H9 (cell line): ENCODE measurements around the gene PPIP5K1. TPM values are rescaled to one million over a fixed set of nuclear protein-coding genes. Genes with fewer than 3 reads are reported as not detected.

Experiments used
- DNase-seq: peaks from one replicate; pipeline ENCODE4 v3.0.0-alpha.2; 2017
- H2AFZ ChIP-seq: one replicate; pipeline ENCODE4 v1.6.1; 2013; ENCODE audit warnings: mild to moderate bottlenecking, low read length, control low read depth, moderate library complexity
- H2AK5ac ChIP-seq: 2 replicates; pipeline ENCODE4 v1.6.1; 2013; ENCODE audit warnings: low read length, control low read depth, mixed read lengths; ENCODE audit not compliant: insufficient read length
- H2BK120ac ChIP-seq: one replicate; pipeline ENCODE4 v1.6.1; 2013; ENCODE audit warnings: low read depth, mild to moderate bottlenecking, low read length, control low read depth, inconsistent platforms; ENCODE audit not compliant: poor library complexity, severe bottlenecking
- H2BK12ac ChIP-seq: 2 replicates; pipeline ENCODE4 v1.6.1; 2013; ENCODE audit warnings: low read length, control low read depth, mixed read lengths, low read depth; ENCODE audit not compliant: insufficient read length
- H2BK15ac ChIP-seq: 2 replicates; pipeline ENCODE4 v1.6.1; 2013; ENCODE audit warnings: low read depth, low read length, control low read depth
- H2BK20ac ChIP-seq: one replicate; pipeline ENCODE4 v1.6.1; 2013; ENCODE audit warnings: low read depth, mild to moderate bottlenecking, low read length, control low read depth, inconsistent platforms; ENCODE audit not compliant: poor library complexity, severe bottlenecking
- H2BK5ac ChIP-seq: 2 replicates; pipeline ENCODE4 v1.6.1; 2013; ENCODE audit warnings: low read length, control low read depth, mixed read lengths; ENCODE audit not compliant: insufficient read length
- H3K14ac ChIP-seq: 2 replicates; pipeline ENCODE4 v1.6.1; 2013; ENCODE audit warnings: low read length, control low read depth; ENCODE audit not compliant: insufficient read depth
- H3K18ac ChIP-seq: 2 replicates; pipeline ENCODE4 v1.6.1; 2013; ENCODE audit warnings: low read depth, mild to moderate bottlenecking, mixed read lengths, low read length, control low read depth; ENCODE audit not compliant: insufficient read length
- H3K23ac ChIP-seq: 2 replicates; pipeline ENCODE4 v1.6.1; 2013; ENCODE audit warnings: low read length, control low read depth, mixed read lengths, low read depth; ENCODE audit not compliant: insufficient read length
- H3K23me2 ChIP-seq: 2 replicates; pipeline ENCODE4 v1.6.1; 2013; ENCODE audit warnings: low read depth, mild to moderate bottlenecking, mixed read lengths, low read length, control low read depth; ENCODE audit not compliant: insufficient read length, poor library complexity, severe bottlenecking
- H3K27ac ChIP-seq: 2 replicates; pipeline ENCODE4 v1.5.1; 2013; ENCODE audit warnings: low read length, control low read depth, mixed read lengths, low read depth; ENCODE audit not compliant: insufficient read length
- H3K27me3 ChIP-seq: 2 replicates; pipeline ENCODE4 v1.6.1; 2013; ENCODE audit warnings: low read length, control low read depth, inconsistent platforms; ENCODE audit not compliant: insufficient read depth
- H3K4ac ChIP-seq: 2 replicates; pipeline ENCODE4 v1.6.1; 2013; ENCODE audit warnings: low read depth, mild to moderate bottlenecking, control low read depth, inconsistent platforms, low read length, moderate library complexity
- H3K4me1 ChIP-seq: 2 replicates; pipeline ENCODE4 v1.6.1; 2013; ENCODE audit warnings: low read length, control low read depth, inconsistent platforms; ENCODE audit not compliant: insufficient read depth
- H3K4me2 ChIP-seq: 2 replicates; pipeline ENCODE4 v1.6.1; 2013; ENCODE audit warnings: low read length, control low read depth, mixed read lengths; ENCODE audit not compliant: insufficient read length, insufficient read depth
- H3K56ac ChIP-seq: 2 replicates; pipeline ENCODE4 v1.6.1; 2013; ENCODE audit warnings: low read depth, mild to moderate bottlenecking, mixed read lengths, low read length, control low read depth; ENCODE audit not compliant: insufficient read length
- H3K79me1 ChIP-seq: 2 replicates; pipeline ENCODE4 v1.6.1; 2013; ENCODE audit warnings: low read depth, mild to moderate bottlenecking, moderate library complexity, low read length, control low read depth, inconsistent platforms; ENCODE audit not compliant: insufficient read depth, poor library complexity, severe bottlenecking
- H3K79me2 ChIP-seq: 2 replicates; pipeline ENCODE4 v1.6.1; 2013; ENCODE audit warnings: low read length, control low read depth, inconsistent platforms; ENCODE audit not compliant: insufficient read depth
- H3K9ac ChIP-seq: 2 replicates; pipeline ENCODE4 v1.6.1; 2013; ENCODE audit warnings: low read length, control low read depth, mixed read lengths; ENCODE audit not compliant: insufficient read length; ENCODE audit errors: extremely low read depth
- H3K9me3 ChIP-seq: one replicate; pipeline ENCODE4 v1.6.1; 2013; ENCODE audit warnings: low read depth, low read length, inconsistent platforms; ENCODE audit not compliant: control insufficient read depth
- H3T11ph ChIP-seq: one replicate; pipeline ENCODE4 v1.6.1; 2013; ENCODE audit warnings: mild to moderate bottlenecking, low read length, control low read depth, inconsistent platforms
- H4K20me1 ChIP-seq: one replicate; pipeline ENCODE4 v1.6.1; 2013; ENCODE audit not compliant: control insufficient read depth, insufficient read length, insufficient read depth
- H4K5ac ChIP-seq: 2 replicates; pipeline ENCODE4 v1.6.1; 2013; ENCODE audit warnings: low read depth, mild to moderate bottlenecking, mixed read lengths, low read length, control low read depth; ENCODE audit not compliant: insufficient read length
- H4K8ac ChIP-seq: replicated peaks from 2 replicates; pipeline ENCODE4 v1.6.1; 2013; ENCODE audit warnings: low read length, control low read depth, mixed read lengths, low read depth; ENCODE audit not compliant: insufficient read length
- H4K91ac ChIP-seq: 2 replicates; pipeline ENCODE4 v1.6.1; 2013; ENCODE audit warnings: low read depth, mild to moderate bottlenecking, moderate library complexity, mixed read lengths, low read length, control low read depth; ENCODE audit not compliant: insufficient read length
- H3K27ac Mint-ChIP-seq, 3 experiments: 2 replicates in 2 of 3; 3 replicates in 1 of 3; pipeline ENCODE4 v1.8.0; 2020 to 2021; ENCODE audit warnings: mixed read lengths in 3 of 3, mild to moderate bottlenecking in 1 of 3, moderate library complexity in 1 of 3
- H3K27me3 Mint-ChIP-seq: 2 replicates; pipeline ENCODE4 v1.8.0; 2021; ENCODE audit warnings: low read depth, mild to moderate bottlenecking, moderate library complexity, mixed read lengths
- H3K36me3 Mint-ChIP-seq, 3 experiments: 2 replicates in 2 of 3; 3 replicates in 1 of 3; pipeline ENCODE4 v1.8.0; 2020 to 2021; ENCODE audit warnings: low read depth in 3 of 3, mixed read lengths in 3 of 3; ENCODE audit not compliant: insufficient read depth in 1 of 3
- H3K4me1 Mint-ChIP-seq, 2 experiments: 2 replicates each; pipeline ENCODE4 v1.8.0; 2020; ENCODE audit warnings: mixed read lengths in 2 of 2
- H3K4me3 Mint-ChIP-seq, 2 experiments: 2 replicates in 1 of 2; 3 replicates in 1 of 2; pipeline ENCODE4 v1.8.0; 2020 to 2021; ENCODE audit warnings: mild to moderate bottlenecking in 2 of 2, mixed read lengths in 2 of 2, moderate library complexity in 1 of 2
- H3K9me3 Mint-ChIP-seq, 2 experiments: 2 replicates in 1 of 2; 3 replicates in 1 of 2; pipeline ENCODE4 v1.8.0; 2020; ENCODE audit warnings: mild to moderate bottlenecking in 2 of 2, mixed read lengths in 2 of 2, moderate library complexity in 1 of 2
- WGBS: extraction: QIAGEN DNeasy Blood & Tissue Kit; methylation state at CpG from one replicate; pipeline ENCODE4 v1.1.7; 2013; ENCODE audit warnings: missing lambda C conversion rate, low lambda C conversion rate, mixed read lengths; ENCODE audit not compliant: insufficient read length; ENCODE audit errors: extremely low coverage; 5-methylcytosine and 5-hydroxymethylcytosine counted together
- total RNA-seq: library from RNA; stranded (reverse); gene quantifications from 2 replicates; pipeline ENCODE4 v1.2.1, GENCODE V29; 2021
- TF ChIP-seq, protein P1 (sequence below): fragments of 200-600 bp; sonication (generic); conservative IDR thresholded peaks from 3 replicates; pipeline ENCODE4 v1.8.0; 2021; ENCODE audit warnings: antibody characterized with exemption, mild to moderate bottlenecking

The PPIP5K1 gene
- total RNA-seq, 1 experiment from 2014 or later: 28.5 TPM

DNA sequence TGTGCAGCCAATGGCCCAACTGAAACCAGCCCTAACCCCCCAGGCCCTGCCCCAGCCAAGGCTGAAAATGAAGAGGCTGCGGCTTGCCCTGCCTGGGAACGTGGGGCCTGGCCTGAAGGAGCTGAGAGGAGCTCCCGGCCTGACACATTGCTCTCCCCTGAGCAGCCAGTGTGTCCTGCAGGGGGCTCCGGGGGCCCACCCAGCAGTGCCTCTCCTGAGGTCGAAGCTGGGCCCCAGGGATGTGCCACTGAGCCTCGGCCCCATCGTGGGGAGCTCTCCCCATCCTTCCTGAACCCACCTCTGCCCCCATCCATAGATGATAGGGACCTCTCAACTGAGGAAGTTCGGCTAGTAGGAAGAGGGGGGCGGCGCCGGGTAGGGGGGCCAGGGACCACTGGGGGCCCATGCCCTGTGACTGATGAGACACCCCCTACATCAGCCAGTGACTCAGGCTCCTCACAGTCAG is 61.4 kb downstream of the PPIP5K1 start:
- TF ChIP-seq, protein P1, sequence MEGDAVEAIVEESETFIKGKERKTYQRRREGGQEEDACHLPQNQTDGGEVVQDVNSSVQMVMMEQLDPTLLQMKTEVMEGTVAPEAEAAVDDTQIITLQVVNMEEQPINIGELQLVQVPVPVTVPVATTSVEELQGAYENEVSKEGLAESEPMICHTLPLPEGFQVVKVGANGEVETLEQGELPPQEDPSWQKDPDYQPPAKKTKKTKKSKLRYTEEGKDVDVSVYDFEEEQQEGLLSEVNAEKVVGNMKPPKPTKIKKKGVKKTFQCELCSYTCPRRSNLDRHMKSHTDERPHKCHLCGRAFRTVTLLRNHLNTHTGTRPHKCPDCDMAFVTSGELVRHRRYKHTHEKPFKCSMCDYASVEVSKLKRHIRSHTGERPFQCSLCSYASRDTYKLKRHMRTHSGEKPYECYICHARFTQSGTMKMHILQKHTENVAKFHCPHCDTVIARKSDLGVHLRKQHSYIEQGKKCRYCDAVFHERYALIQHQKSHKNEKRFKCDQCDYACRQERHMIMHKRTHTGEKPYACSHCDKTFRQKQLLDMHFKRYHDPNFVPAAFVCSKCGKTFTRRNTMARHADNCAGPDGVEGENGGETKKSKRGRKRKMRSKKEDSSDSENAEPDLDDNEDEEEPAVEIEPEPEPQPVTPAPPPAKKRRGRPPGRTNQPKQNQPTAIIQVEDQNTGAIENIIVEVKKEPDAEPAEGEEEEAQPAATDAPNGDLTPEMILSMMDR: no peak
- Histone ChIP-seq H4K20me1 (no peaks in the 10 kb centered on the region), H3K56ac (no peak overlapping the region), H3K4me2 (no peak overlapping the region), H4K5ac (no peak overlapping the region), H2BK5ac (no peak overlapping the region), H3K9me3 (no peaks in the 10 kb centered on the region), H2BK12ac (no peak overlapping the region), H4K8ac (no peak overlapping the region), H3K23ac (no peak overlapping the region), H3K23me2 (no peaks in the 10 kb centered on the region), H3K14ac (peak overlapping the region; percentile 41; the same call in 1 of the 2 replicates), H2BK120ac (no peak overlapping the region), H2AK5ac (no peak overlapping the region), H3K27me3 (no peaks in the 10 kb centered on the region), H4K91ac (no peak overlapping the region), H3K9ac (no peak overlapping the region), H2BK15ac (no peak overlapping the region), H3T11ph (no peak overlapping the region), H2BK20ac (no peak overlapping the region), H3K4me1 (peaks cover 8% of the 10 kb centered on the region; the same call in 1 of the 2 replicates), H3K79me1 (no peaks in the 10 kb centered on the region), H2AFZ (no peak overlapping the region), H3K18ac (no peak overlapping the region), H3K79me2 (no peaks in the 10 kb centered on the region), H3K27ac (no peak overlapping the region), H3K4ac (no peak overlapping the region)
- no peak for DNase-seq
- H3K4me3 Mint-ChIP-seq: no peak overlapping the region
- H3K9me3 Mint-ChIP-seq: no peaks in the 10 kb centered on the region
- no CpG with 5 or more reads among the region's 11 CpGs for WGBS
- H3K36me3 Mint-ChIP-seq: 0 out of 7 replicates have a peak, but pooled peaks cover 0 to 4% (median 0%) of the 10 kb centered on the region in 3 experiments
- peaks cover 20 to 29% of the 10 kb centered on the region in 2 experiments for H3K4me1 Mint-ChIP-seq
- peaks cover 26% of the 10 kb centered on the region for H3K27me3 Mint-ChIP-seq
- no peak overlapping the region for H3K27ac Mint-ChIP-seq
